ENCODE results near the gene SPAG9.

DNA sequence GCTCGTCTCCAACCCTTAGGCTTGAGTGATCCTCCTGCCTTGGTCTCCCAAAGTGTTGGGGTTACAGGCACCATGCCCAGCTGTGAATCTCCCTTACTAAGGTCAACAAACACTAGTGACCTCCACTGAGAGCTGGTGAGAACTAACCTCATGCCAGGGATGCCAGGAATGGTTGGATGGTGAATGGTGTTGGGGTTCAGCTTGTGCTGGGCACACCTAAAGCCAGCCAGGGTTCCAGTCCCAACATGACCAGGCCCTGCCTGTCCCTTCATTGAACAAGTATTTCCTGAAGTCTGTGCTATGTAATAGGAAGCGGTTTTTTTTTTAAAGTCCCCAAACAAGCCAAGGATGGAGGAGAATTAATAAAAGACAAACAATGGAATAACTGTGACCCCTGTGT lies 198.6 kb downstream of the SPAG9 start:
- no peak for TF ChIP-seq EZH2phosphoT487 (IDR thresholded peaks at IDR 0.05; ENCODE audit: low read length)
- no peak for TF ChIP-seq EZH2 (optimal IDR thresholded peaks at IDR 0.05; ENCODE audit: low read depth, low read length)
- TF ChIP-seq, protein P1, sequence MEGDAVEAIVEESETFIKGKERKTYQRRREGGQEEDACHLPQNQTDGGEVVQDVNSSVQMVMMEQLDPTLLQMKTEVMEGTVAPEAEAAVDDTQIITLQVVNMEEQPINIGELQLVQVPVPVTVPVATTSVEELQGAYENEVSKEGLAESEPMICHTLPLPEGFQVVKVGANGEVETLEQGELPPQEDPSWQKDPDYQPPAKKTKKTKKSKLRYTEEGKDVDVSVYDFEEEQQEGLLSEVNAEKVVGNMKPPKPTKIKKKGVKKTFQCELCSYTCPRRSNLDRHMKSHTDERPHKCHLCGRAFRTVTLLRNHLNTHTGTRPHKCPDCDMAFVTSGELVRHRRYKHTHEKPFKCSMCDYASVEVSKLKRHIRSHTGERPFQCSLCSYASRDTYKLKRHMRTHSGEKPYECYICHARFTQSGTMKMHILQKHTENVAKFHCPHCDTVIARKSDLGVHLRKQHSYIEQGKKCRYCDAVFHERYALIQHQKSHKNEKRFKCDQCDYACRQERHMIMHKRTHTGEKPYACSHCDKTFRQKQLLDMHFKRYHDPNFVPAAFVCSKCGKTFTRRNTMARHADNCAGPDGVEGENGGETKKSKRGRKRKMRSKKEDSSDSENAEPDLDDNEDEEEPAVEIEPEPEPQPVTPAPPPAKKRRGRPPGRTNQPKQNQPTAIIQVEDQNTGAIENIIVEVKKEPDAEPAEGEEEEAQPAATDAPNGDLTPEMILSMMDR (IDR thresholded peaks at IDR 0.05; ENCODE audit: low read length) = no peak

Measured in MM.1S (cell line).